GM12878 (cell line): ENCODE data around the gene KLRF1. TPM values are rescaled to one million over a fixed set of nuclear protein-coding genes. Genes with fewer than 3 reads are reported as not detected.

Experiments
- ATAC-seq: fragments of 200-7000 bp; cut with Tn5 transposase; 3 replicates; pipeline ENCODE4 v1.9.1; 2020; ENCODE audit warnings: mild to moderate bottlenecking, moderate library complexity
- BruUV-seq: library from RNA; stranded (reverse); fragments of 400-500 nt; replicated peaks from 2 replicates; lab custom pipeline; 2021; lab: Mats Ljungman, UMichigan
- CTCF ChIA-PET: fragments of 300-600 bp; sonication (Branson Sonifier 250); formaldehyde crosslinking; extraction: SDS; loops from one replicate; lab custom pipeline; 2021; ENCODE audit warnings: inconsistent platforms; lab: Yijun Ruan, JAX
- POLR2A ChIA-PET: fragments of 350-600 bp; formaldehyde crosslinking; extraction: SDS; loops from one replicate; lab custom pipeline; 2021; ENCODE audit warnings: inconsistent platforms; lab: Charles Lee
- RAD21 ChIA-PET: fragments of 300-600 bp; sonication (Branson Sonifier 250); formaldehyde crosslinking; loops from one replicate; lab custom pipeline; 2023; ENCODE audit warnings: antibody characterized with exemption; ENCODE audit not compliant: unreplicated experiment; lab: Charles Lee
- SMC1A ChIA-PET: fragments of 300-600 bp; sonication (Branson Sonifier 250); formaldehyde crosslinking; loops from one replicate; lab custom pipeline; 2023; ENCODE audit not compliant: unreplicated experiment, uncharacterized antibody; lab: Charles Lee
- DNase-seq: peaks from one replicate; pipeline ENCODE4 v3.0.0-alpha.2; 2011; ENCODE audit warnings: low read depth, low spot score
- FAIRE-seq: peaks from 3 replicates; lab custom pipeline; 2011; peaks lifted over from hg19 to GRCh38; lab: Jason Lieb, UNC
- H2AFZ ChIP-seq: 2 replicates; pipeline ENCODE4 v1.6.0; 2011; ENCODE audit warnings: low read depth, low read length, control low read depth; ENCODE audit not compliant: control insufficient read depth
- H3K27ac ChIP-seq: 2 replicates; pipeline ENCODE4 v1.5.1; 2011; ENCODE audit warnings: control low read depth; ENCODE audit not compliant: control insufficient read depth, insufficient read depth
- H3K27me3 ChIP-seq, 2 experiments: replicated peaks in 1 of 2; 2 replicates each; pipeline versions ENCODE4 v1.6.0 to v1.6.1; 2011; ENCODE audit warnings: low read length in 1 of 2; ENCODE audit not compliant: control insufficient read depth in 2 of 2, insufficient read depth in 2 of 2
- H3K36me3 ChIP-seq, 2 experiments: 2 replicates each; pipeline ENCODE4 v1.5.1; 2011; ENCODE audit warnings: low read length in 1 of 2; ENCODE audit not compliant: control insufficient read depth in 2 of 2, insufficient read depth in 2 of 2
- H3K4me1 ChIP-seq: 2 replicates; pipeline ENCODE4 v1.6.1; 2011; ENCODE audit warnings: mild to moderate bottlenecking, low read length, moderate library complexity, mixed read lengths; ENCODE audit not compliant: control insufficient read depth, insufficient read depth
- H3K4me2 ChIP-seq: 2 replicates; pipeline ENCODE4 v1.6.0; 2011; ENCODE audit warnings: control low read depth; ENCODE audit not compliant: control insufficient read depth, insufficient read depth
- H3K4me3 ChIP-seq: fragments of 200-600 bp; sonication (generic); 2 replicates; pipeline ENCODE4 v1.5.1; 2016
- H3K79me2 ChIP-seq: 2 replicates; pipeline ENCODE4 v1.6.0; 2011; ENCODE audit warnings: low read length; ENCODE audit not compliant: control insufficient read depth, insufficient read depth
- H3K9ac ChIP-seq: 2 replicates; pipeline ENCODE4 v1.8.0; 2011; ENCODE audit warnings: low read length, control low read depth, mixed read lengths; ENCODE audit not compliant: control insufficient read depth, insufficient read depth
- H3K9me3 ChIP-seq: replicated peaks from 3 replicates; pipeline ENCODE4 v1.5.1; 2011; ENCODE audit warnings: mild to moderate bottlenecking, low read length; ENCODE audit not compliant: control insufficient read depth, insufficient read depth
- H4K20me1 ChIP-seq: 2 replicates; pipeline ENCODE4 v1.6.0; 2011; ENCODE audit not compliant: control insufficient read depth, insufficient read depth
- ASH2L ChIP-seq: fragments of 300-600, 200-600 bp; sonication (generic); IDR thresholded peaks from 2 replicates; pipeline ENCODE4 v1.6.1; 2017; ENCODE audit warnings: low read depth, mild to moderate bottlenecking, borderline replicate concordance
- ATF7 ChIP-seq: fragments of 450-650 bp; IDR thresholded peaks from 2 replicates; pipeline ENCODE4 v1.6.1; 2016; ENCODE audit warnings: low read depth, mild to moderate bottlenecking
- E4F1 ChIP-seq: fragments of 450-650 bp; IDR thresholded peaks from 2 replicates; pipeline ENCODE4 v1.6.1; 2018; ENCODE audit warnings: borderline replicate concordance, mild to moderate bottlenecking; ENCODE audit not compliant: partially characterized antibody
- EGR1 ChIP-seq, 2 experiments: IDR thresholded peaks; 1 replicate in 1 of 2; 2 replicates in 1 of 2; pipeline ENCODE4 v1.6.1; 2011 to 2012; ENCODE audit warnings: low read depth in 2 of 2, low read length in 2 of 2, borderline replicate concordance in 1 of 2, mild to moderate bottlenecking in 1 of 2, moderate library complexity in 1 of 2
- ETV6 ChIP-seq, 2 experiments: fragments of 450-650 bp in 1 of 2; IDR thresholded peaks in 1 of 2; conservative IDR thresholded peaks in 1 of 2; 2 replicates each; pipeline ENCODE4 v1.6.1; 2014; ENCODE audit warnings: antibody characterized with exemption in 1 of 2, borderline replicate concordance in 1 of 2, low read depth in 1 of 2, mild to moderate bottlenecking in 1 of 2, moderate library complexity in 1 of 2
- FOXM1 ChIP-seq: IDR thresholded peaks from 2 replicates; pipeline ENCODE4 v1.6.1; 2012; ENCODE audit warnings: low read depth, mild to moderate bottlenecking, inconsistent platforms, low read length, moderate library complexity
- MYC ChIP-seq: IDR thresholded peaks from 2 replicates; pipeline ENCODE4 v1.6.1; 2011; ENCODE audit warnings: mild to moderate bottlenecking, low read length, moderate library complexity, inconsistent platforms; ENCODE audit not compliant: insufficient read depth, insufficient replicate concordance, insufficient read length, severe bottlenecking
- NFXL1 ChIP-seq: fragments of 450-650 bp; IDR thresholded peaks from 2 replicates; pipeline ENCODE4 v1.6.1; 2017; ENCODE audit warnings: antibody characterized with exemption, mild to moderate bottlenecking, borderline replicate concordance
- POLR2AphosphoS2 ChIP-seq: IDR thresholded peaks from 2 replicates; pipeline ENCODE4 v1.6.1; 2011; ENCODE audit warnings: low read depth, mild to moderate bottlenecking, low read length, improper control_type of control experiment, moderate library complexity
- PRDM15 ChIP-seq: fragments of 450-650 bp; formaldehyde crosslinking; IDR thresholded peaks from 2 replicates; pipeline ENCODE4 v1.4.0; 2020; ENCODE audit warnings: mild to moderate bottlenecking, moderate library complexity
- RFX5 ChIP-seq: IDR thresholded peaks from 2 replicates; pipeline ENCODE4 v1.6.1; 2011; ENCODE audit warnings: low read depth, low read length, improper control_type of control experiment
- SREBF2 ChIP-seq: IDR thresholded peaks from 2 replicates; pipeline ENCODE4 v1.6.1; 2012; ENCODE audit warnings: mild to moderate bottlenecking, low read length
- ZNF217 ChIP-seq: fragments of 450-650 bp; IDR thresholded peaks from 2 replicates; pipeline ENCODE4 v1.6.1; 2017; ENCODE audit warnings: antibody characterized with exemption, mild to moderate bottlenecking
- WGBS: methylation state at CpG from one replicate; pipeline ENCODE4 v1.1.6; 2016; ENCODE audit warnings: low lambda C conversion rate; ENCODE audit not compliant: insufficient replicate concordance, insufficient coverage; ENCODE audit errors: missing lambda C conversion rate; 5-methylcytosine and 5-hydroxymethylcytosine counted together
- in situ Hi-C: fragments of 300-500 bp; cut with MboI; formaldehyde crosslinking; loops from 9 replicates; pipeline ENCODE4 v1.14.3; 2018; ENCODE audit warnings: mixed read lengths
- intact Hi-C: fragments of 100-400 bp; cut with micrococcal nuclease; formaldehyde crosslinking; loops from one replicate; pipeline ENCODE4 v1.14.2; 2022; ENCODE audit not compliant: unreplicated experiment
- polyA plus RNA-seq, 11 experiments: library from polyadenylated mRNA; depleted of rRNA in 4 of 11; unstranded in 6 of 11; stranded (reverse) in 5 of 11; fragments of >200 nt; fragmentation: Nextera tagmentation in 4 of 11; fragmentation: Illumina TruSeq in 1 of 11; extraction: Ambion mirVana in 4 of 11; extraction: Trizol in 1 of 11; gene quantifications; 1 replicate in 1 of 11; 2 replicates in 10 of 11; pipeline versions ENCODE4 v1.2.1 to v1.2.3, GENCODE V29; 2011 to 2016; ENCODE audit warnings: inconsistent platforms in 2 of 11, missing spikeins in 2 of 11, low read depth in 1 of 11
- total RNA-seq, 4 experiments: library from RNA; depleted of rRNA in 3 of 4; stranded (reverse); fragments of >200 nt in 3 of 4; fragmentation: Illumina TruSeq in 1 of 4; extraction: Trizol in 1 of 4; gene quantifications; 2 replicates each; pipeline versions ENCODE4 v1.2.1 to v1.2.3, GENCODE V29; 2013 to 2021
- TF ChIP-seq, protein P1 (sequence below): fragments of 450-650 bp; IDR thresholded peaks from 2 replicates; pipeline ENCODE4 v1.6.1; 2017; ENCODE audit warnings: borderline replicate concordance
- TF ChIP-seq, protein P2 (sequence below): fragments of 150-350 bp; IDR thresholded peaks from 2 replicates; pipeline ENCODE4 v1.6.1; 2014; ENCODE audit warnings: mild to moderate bottlenecking, low read depth, low read length

KLRF1 gene
- total and polyA plus RNA-seq, 10 of the 15 experiments (the other 5 are each of a cell fraction or from before 2014, with no cell fraction given) = 0.13 to 2.0 (median 0.18) TPM; not detected in 6

DNA sequence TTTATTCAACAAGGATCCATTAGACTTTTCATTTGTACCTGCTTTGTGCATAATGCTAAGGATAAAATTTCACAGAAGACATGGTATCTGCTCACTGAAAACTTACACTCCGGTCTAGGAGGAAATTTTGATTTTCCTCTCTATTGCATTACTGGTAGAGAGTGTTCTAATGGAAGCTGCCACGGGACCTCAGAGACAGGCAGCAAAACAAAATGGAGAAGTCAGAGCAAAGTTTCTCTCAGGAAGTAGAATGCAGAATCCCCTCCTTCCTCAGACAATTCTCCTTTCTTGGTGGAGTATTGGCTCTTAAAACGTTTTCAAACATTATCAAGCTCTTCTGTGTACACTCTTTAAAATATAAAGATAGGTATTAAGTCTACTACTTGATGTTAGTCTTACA is 29.6 kb downstream of the KLRF1 start:
- ChIA-PET SMC1A (no interaction called here), POLR2A (no interaction called here), RAD21 (no interaction called here), CTCF (interaction anchor here (0.6 kb wide), 1 partner anchor 223 kb away, joined by 3 read pairs; no protein-coding TSS in a partner anchor)
- Histone ChIP-seq H3K27ac (no peak overlapping the region), H4K20me1 (no peaks in the 10 kb centered on the region), H3K4me1 (no peaks in the 10 kb centered on the region), H3K9ac (no peak overlapping the region), H3K4me3 (no peak overlapping the region), H3K9me3 (no peaks in the 10 kb centered on the region), H3K27me3 (no peaks in the 10 kb centered on the region), H3K79me2 (no peaks in the 10 kb centered on the region), H3K4me2 (no peak overlapping the region), H3K36me3 (no peaks in the 10 kb centered on the region), H2AFZ (no peak overlapping the region)
- 54% methylated on average over 3 of the region's 3 CpGs for WGBS
- no peak for DNase-seq
- FAIRE-seq = no peak
- BruUV-seq = no TSS peak
- TF ChIP-seq RFX5 = no peak
- no peak for TF ChIP-seq EGR1 (IDR thresholded peaks at IDR 0.05; ENCODE audit: borderline replicate concordance in 1 of 2, low read depth in 2 of 2, low read length in 2 of 2)
- no peak for TF ChIP-seq PRDM15 (CRISPR knock-in tag)
- no peak for TF ChIP-seq ZNF217
- no peak for TF ChIP-seq ATF7
- TF ChIP-seq, protein P1, sequence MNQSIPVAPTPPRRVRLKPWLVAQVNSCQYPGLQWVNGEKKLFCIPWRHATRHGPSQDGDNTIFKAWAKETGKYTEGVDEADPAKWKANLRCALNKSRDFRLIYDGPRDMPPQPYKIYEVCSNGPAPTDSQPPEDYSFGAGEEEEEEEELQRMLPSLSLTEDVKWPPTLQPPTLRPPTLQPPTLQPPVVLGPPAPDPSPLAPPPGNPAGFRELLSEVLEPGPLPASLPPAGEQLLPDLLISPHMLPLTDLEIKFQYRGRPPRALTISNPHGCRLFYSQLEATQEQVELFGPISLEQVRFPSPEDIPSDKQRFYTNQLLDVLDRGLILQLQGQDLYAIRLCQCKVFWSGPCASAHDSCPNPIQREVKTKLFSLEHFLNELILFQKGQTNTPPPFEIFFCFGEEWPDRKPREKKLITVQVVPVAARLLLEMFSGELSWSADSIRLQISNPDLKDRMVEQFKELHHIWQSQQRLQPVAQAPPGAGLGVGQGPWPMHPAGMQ = no peak
- TF ChIP-seq E4F1 = no peak
- no peak for TF ChIP-seq ASH2L
- TF ChIP-seq SREBF2 = no peak
- TF ChIP-seq, protein P2, sequence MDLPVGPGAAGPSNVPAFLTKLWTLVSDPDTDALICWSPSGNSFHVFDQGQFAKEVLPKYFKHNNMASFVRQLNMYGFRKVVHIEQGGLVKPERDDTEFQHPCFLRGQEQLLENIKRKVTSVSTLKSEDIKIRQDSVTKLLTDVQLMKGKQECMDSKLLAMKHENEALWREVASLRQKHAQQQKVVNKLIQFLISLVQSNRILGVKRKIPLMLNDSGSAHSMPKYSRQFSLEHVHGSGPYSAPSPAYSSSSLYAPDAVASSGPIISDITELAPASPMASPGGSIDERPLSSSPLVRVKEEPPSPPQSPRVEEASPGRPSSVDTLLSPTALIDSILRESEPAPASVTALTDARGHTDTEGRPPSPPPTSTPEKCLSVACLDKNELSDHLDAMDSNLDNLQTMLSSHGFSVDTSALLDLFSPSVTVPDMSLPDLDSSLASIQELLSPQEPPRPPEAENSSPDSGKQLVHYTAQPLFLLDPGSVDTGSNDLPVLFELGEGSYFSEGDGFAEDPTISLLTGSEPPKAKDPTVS = no peak
- no peak for TF ChIP-seq POLR2AphosphoS2
- TF ChIP-seq ETV6 (conservative IDR thresholded peaks at IDR 0.05 in 1 of 2, IDR thresholded peaks at IDR 0.05 in 1 of 2; ENCODE audit: borderline replicate concordance in 1 of 2, low read depth in 1 of 2) = no peak
- TF ChIP-seq NFXL1 = no peak
- no peak for TF ChIP-seq MYC
- TF ChIP-seq FOXM1 = no peak
- ATAC-seq = no peak
- intact Hi-C loops (no loop called here), in situ Hi-C loops (no loop called here)
